ENCODE data around the gene SLCO2A1.
"Not testable (repeated sequence)": the region's sequence is repeated elsewhere in the genome, so short reads cannot be mapped to it uniquely, and the experiment has no call there.

SLCO2A1 gene

DNA sequence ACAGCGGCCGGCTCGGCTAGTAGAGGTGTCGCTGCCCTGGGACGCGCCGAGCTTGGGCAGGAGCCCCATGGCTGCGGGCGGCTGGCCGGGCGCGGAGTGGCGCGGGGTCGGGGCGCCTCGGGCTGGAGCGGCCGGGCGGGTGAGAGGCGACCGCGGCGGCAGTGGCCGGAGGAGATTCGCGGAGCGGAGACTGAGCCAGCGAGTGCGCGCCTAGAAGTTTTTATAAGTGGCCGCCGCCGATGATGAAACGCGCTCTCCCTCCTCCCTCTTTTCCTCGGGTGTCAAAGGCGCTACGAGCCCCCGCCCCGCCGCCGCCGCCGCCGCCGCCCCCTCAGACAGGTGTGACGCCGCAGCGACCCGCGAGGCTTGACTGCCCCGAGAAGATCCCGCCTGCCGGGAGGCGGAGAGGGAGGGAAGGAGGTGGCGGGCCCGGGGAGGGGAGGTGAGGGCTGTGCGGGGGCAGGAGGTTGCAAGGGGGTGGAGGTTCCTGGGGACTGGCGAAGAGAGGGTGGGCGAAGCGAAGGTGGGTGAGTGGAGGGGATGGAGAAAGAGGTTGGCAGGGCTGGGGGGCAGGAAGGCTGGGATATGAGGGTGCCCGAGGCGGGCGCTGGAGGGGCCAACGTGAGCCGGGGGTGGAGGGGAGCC, at the start of gene SLCO2A1:
SLCO2A1 (minus strand) TSS at position 192 of the 645 bp plus-strand sequence; CDS start at position 69, 123 bp downstream.
- DNase-seq (ENCODE audit: low read depth in 3 of 3) = peak in 1 of 3 experiments; percentile 10

DNA sequence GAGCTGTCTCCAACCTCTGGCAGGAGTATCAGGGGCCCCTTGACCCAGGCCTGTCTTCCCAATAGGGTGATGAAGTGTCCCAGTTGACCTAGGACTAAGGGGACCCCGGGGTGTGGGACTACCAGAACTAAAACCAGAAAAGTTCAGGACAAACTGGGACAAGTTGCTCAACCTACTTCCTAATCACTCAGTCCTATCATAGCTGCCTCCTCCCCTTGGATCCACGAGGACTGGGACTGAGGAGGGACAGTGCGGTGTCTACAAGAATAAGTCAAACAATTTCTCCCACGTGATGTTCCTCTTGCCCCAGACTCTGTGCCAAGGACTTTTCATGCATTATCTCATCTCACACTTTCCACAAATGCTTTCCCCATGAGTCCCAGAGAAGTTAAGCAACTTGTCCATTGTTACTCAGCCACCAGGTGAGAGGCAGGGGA, 49.4 kb upstream of the SLCO2A1 start:
- no peak for DNase-seq (ENCODE audit: low read depth in 3 of 3)

DNA sequence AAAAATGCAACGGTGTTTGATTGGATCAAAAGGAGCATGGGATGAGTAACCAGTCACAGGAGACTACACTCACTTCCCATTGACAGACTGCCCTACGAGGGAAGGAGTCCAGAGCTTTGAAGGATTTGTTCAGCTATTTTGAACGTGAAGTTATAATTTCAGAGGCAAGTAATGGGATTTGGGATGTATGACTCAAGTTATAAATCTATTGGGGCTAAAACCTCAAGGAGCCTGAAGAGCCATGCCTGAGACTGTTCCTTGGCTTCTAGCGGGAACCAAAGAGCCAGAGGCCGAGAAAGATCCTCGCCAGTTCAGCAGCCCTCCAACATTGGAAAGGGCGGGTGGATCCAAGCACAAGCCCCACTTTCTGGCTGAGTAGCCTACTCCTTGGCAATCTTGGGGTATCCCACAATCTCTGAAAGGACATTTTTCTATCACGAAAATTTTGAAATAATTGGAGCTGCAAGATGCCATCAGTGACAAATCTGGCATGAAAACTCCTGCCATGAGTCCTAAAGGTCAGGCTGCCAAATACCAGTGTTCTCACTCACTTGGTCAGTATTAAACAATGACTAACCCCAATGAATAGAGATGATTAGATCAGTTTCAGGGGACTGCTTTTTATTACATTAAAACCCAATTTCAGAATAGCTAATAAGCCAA, 48.6 kb upstream of the SLCO2A1 start:
- DNase-seq (ENCODE audit: low read depth in 3 of 3) = no peak

DNA sequence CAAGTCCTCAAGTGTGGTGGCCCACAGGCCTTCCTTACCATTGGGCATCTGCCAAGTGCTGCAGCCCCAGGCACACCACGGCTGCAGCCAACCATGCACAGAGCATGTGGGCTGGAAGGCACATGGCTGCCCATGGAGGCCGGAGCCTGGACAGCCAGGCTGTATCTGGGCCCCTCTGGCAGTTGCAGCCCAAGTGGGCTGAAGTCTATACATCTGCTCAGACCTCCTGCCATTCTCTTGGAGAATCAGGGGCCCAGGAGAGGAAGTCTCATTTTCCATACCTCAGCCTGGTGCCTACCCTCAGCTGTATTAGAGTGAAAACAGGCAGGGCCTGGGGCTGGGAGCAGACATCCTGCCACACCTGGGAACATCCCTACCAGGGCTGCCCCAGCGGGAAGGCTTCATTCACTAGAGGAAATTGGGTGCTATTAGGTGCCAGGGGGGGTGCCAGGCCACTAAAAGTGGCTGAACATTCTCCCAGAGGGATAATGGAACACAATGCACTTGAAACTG, 48.0 kb upstream of the SLCO2A1 start:
- no peak for DNase-seq (ENCODE audit: low read depth in 3 of 3)

DNA sequence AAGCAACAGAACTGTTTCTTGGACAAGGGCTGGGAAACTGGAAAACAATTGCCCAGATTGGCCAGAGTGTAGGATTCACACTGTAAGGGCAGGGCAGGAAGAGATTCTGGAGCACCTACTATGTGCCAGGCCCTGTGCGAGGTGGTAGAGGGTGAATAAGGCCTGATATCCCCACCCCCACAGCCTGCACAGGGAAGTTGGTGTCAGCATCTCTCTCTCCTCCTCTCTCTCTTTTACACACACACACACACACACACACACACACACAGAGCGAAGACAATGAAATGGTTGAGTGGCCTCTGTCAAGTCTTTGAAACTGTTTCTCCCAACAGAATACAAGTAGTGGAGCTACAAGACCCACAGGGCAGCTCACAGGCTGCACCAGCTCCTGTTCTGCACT, 47.1 kb upstream of the SLCO2A1 start:
- DNase-seq (ENCODE audit: low read depth in 3 of 3) = no peak

DNA sequence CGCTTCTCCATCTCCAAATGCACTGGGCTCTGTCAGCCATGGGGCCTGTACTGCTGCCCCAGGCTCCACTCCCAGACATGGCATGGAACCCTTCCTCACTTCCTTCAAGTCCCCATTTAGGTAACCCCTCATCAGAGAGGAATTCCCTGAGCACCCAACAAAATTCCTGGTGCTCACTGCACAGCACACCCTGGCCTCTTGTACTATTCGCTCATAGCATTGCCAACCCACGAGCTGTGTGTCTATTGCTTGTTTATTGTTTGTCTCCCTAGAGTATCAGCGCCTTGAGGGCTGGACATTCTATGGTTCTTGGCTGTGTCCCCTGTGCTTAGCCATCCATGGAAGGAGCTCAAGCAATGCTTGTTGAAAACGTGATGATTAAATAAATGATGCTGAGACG, 46.1 kb upstream of the SLCO2A1 start:
- DNase-seq (ENCODE audit: low read depth in 3 of 3) = no peak

DNA sequence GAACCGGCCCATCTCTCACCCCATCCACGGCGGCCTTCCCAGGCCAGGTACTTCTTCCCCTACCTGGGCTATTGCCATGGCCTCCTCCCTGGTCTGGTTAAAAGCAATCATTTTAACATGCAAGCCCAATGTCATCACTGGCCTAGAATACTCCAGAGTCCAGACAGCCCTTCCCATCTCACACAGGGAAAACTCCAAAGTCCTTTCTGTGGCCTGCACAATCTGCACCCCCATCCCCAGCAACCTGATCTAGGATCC, 45.8 kb upstream of the SLCO2A1 start:
- DNase-seq (ENCODE audit: low read depth in 3 of 3) = no peak

DNA sequence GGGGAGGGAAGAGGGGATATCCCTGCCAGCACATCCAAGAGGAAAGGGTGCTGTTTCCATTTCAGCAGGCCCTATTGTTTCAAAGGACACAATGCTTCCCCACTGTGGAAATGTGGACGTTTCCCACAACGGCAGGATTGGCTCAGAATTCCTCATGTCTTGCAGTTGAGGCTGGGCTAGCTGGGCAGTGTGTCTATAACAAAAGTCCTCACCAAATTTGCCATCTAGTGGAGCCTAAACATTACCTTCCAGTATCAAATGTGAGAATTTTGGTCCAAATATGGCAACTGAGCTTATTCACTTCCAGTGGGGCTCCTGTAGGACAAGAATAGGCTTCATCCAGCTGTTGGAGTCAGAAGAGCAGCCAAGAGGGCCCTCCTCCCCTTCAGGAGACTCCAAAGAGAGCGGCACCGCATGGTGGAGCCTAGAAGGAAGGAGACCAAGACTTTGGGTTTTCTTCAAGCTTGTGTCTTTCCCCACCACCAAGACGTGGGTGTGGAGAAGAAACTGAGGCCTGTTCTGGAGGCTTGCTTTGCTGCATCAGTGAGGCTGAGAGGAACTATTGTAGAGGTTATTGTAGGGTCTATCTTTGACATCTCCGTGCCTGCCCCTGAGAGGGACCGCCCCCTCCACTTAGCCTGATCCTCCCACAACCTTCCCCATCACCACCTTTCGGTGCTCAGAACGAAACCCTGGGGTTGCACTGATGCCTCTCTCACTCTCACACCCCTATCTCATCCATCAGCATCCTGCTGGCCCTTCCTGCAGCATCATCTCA, 45.3 kb upstream of the SLCO2A1 start:
- DNase-seq (ENCODE audit: low read depth in 3 of 3) = no peak

DNA sequence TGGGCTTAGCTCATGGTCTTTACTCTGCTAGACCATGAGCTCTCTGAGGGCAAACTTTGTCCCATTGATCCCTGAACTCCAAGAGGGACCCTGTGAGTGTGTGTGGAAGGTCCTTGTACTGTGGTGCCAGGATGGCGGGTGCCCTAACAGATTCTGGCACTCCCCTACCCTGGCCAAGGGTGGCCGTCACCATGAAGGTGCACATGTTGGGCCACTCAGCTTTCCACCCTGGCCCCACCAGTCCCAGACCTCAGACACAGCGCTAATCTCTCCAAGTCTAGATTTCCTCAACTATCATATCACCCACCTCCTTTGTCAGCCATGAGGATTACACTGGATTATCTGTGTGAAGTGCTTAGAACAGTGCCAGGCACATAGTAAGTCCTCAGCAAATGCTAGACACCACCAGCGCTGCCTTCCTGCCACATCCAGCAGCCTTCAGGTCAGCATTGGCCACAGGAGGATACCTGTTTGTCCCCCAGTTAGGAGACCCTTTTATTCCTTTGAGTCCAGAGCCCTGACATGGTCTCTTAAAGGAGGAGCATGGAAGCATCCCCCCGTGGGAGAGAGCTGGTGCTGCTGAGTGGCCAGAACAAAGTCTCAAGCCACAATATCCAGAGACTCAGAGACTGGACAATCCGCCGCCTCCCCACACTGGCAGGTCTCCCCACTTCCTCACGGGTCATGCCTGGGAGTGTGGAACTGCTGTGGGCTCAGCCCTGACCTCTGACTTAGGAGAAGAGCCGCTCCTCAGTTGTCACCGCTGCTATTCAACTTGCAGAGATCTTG, 44.5 kb upstream of the SLCO2A1 start:
- no peak for DNase-seq (ENCODE audit: low read depth in 3 of 3)

DNA sequence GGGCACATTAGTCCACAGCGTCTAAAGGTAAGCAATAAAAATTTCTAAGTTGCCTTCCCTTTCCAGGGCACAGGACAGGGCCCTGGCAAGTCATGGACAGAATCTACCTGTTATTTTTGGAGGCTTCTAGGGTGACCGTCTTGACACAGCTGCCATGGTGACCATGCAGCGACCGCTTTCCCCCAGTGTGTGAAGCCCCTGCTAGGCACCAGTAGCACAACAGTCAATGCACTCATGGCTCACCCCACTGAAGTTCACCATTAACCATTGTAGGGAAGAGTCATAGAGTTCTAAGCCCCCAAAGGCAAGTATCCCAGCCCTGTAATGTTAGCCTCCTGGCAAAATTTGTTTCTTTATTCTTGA, 43.8 kb upstream of the SLCO2A1 start:
- no peak for DNase-seq (ENCODE audit: low read depth in 3 of 3)

DNA sequence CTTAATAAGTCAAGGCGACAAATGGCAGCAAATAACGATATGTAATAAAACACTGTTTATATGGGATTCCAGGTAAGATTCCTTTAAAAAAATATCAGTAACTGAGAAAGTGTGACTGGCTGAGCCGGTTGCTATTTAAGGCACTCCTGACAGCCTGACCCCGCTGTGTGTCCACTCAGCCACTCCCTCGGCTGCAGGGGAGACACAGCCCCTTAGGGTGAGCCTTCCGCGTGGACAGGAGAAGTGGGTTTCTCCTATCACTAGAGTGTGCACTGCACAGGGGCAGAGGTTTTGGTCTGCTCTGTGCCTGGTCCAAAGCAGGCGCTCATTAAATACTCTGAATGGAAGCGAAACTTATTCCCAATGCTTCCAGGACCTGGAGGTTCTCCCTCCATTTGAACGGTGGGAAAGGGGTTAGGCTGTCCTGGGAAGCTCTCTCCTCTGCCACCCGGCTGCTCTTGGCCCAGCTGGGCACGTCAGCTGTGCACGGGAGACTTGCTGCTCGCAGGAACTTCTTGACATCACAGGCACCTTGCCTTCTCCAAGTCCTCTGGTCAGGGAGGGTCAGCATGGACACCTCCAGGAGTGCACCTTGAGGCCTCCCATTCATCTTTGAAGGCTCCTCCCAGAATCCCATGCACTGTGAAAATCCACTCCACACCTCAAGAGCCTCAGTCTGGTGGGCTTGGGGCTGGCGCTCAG, 43.3 kb upstream of the SLCO2A1 start:
- no peak for DNase-seq (ENCODE audit: low read depth in 3 of 3)

DNA sequence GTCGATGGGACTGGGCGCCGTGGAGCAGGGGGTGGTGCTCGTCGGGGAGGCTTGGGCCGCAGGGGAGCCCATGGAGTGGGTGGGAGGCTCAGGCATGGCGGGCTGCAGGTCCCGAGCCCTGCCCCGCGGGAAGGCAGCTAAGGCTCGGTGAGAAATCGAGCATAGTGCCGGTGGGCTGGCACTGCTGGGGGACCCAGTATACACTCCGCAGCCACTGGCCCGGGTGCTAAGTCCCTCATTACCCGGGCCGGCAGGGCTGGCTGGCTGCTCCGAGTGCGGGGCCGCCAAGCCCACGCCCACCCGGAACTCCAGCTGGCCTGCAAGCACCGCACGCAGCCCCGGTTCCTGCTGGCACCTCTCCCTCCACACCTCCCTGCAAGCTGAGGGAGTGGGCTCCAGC, 40.6 kb upstream of the SLCO2A1 start:
- not testable (repeated sequence) for DNase-seq (ENCODE audit: low read depth in 3 of 3)

DNA sequence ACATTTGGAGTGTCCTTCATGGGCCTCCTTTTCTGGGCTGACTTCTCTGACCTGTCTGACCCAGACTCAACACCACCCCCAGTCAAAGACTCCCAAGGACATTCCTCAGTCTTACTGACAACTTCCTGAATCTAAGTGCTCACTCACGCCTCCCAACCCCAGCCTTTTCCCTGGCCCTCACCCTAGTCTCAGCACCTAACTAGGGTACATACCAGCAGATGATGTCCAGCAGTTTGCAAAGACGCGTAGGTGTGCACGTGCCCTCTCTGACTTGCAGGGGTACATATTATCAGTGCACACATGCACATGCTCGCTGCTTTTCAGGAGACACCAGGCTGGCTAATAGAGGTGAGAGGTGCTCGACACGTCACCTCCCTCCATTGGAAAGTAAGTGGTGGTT, 38.7 kb upstream of the SLCO2A1 start:
- DNase-seq (ENCODE audit: low read depth in 3 of 3) = no peak

DNA sequence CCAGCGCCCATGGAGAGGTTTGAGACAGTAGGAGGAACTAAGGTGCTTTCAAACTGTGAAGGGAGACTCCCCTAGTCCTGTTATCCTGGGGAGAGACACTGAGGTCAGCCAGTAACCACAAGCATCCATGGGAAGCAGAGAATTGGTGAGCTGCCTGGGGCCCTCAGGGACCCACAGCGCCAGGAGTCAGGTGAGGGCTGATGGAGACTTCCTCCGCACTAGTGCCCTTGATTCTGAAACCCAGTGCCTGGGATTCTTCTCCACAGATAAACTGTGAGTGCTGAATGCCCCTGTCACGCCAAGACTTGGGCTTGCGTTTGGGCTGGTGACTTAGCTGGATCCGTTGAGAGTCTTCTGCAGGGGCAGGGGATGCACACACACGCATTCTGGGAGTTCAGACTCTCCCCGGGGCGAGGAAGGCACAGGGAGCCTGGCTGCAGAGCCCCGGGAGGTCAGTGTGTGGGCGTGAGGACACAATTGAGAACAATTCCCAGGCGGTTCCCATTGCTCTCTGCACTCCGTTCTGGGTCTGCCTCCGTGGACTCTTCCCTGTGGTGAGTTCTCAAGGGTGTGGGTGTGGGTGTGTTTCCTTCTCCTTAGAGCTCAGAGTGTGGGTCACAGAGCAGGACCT, 37.9 kb upstream of the SLCO2A1 start:
- DNase-seq (ENCODE audit: low read depth in 3 of 3) = no peak

DNA sequence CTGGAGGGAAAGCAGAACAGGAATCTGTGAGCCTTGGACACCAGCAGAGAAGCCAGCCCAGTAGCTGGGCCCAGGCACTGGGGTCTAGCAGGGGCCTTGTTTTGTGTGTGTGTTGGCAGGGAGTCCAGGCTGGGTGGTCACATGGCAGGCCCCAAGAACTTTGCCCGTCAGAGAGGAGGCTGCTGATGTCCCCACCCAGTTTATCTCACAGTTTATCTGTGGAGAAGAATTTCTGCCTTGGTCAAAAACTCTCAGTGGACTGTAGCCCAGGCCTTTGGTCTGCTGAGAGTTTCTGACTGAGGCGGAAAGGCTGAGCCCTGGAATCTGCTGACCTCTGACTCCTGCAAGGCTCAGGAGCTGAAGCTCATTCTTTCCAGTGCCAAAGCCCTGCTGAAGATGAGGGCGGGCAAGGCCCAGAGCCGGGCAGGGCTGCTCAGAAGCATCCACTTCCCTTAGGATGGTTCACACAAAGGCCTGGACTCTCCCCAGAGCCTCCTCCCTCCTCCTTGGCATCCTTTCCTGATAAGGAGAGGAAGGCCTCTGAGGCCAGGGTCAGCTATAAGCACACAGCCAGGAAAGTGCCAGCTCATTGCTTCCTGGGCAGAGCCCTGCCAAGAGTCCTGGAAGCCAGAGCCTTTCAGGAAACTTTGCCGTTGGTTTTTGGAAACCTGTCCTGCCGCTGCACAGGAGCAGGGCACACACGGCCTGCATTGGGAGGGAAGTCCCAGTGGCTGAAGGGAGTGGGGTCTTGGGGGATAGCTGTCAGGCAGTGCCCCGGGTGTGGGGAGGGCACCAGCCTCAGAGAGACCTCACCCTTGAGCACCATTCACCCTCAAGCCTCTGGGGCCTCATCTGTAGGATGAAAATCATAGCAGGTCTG, 37.2 kb upstream of the SLCO2A1 start:
- no peak for DNase-seq (ENCODE audit: low read depth in 3 of 3)

DNA sequence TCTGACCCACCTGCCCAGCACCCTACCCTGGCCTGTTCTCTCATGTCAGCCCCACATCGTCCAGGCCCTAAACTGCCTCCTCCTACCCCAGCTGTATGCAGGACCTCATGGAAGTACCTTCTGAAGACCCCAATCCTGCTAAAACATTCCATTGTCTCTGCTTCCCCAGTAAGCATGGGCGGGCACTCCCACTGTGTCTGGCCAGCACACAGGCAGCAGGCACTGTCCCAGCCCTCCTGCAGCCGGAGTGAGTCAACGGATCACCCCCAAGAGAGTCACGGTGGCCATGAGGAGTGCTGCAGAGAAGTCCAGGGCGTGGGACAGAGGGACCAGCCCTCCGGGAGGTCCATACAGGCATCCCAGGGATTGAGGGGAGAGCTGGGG, 36.4 kb upstream of the SLCO2A1 start:
- no peak for DNase-seq (ENCODE audit: low read depth in 3 of 3)

DNA sequence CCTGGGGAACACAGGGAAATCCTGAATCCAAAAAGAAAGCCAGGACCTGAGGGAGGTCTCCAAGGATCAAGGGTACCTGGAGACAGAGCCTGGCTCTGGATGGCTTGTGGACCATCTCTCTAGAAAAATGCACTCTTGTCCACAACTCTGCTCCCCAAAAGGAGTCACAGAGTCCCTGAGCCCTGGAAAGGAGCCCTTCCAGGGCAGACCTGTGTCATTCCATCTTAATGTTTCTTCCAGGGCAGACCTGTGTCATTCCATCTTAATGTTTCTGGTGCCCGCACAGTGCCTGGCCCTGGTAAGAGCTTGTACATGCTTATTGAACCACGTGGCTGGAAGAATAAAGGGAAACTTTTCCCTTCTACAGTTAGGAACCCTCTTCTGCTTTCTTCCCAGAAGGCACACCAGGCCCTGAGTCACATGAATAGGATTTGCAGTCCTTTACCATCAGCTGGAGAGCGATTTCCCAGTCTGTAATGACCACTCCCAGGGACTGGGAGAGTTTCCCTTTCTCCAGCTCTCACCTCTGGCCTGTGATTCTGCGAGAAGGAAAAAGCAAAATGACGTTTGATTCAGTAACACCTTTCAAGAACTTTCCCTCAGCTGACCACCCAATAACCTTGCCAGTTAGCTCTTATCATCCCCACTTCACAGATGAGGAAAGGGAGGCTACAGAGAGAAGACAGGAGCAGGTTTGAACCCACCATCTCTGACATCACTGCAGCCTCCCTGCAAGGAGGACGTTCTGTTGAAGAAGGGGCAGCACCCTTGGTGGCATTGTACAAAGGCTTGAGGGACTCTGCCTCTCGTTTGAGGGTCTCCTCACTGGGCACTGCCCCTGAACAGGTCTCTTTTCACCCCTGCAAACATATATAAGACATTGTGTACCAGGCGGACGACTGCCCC, 35.8 kb upstream of the SLCO2A1 start:
- DNase-seq (ENCODE audit: low read depth in 3 of 3) = no peak

DNA sequence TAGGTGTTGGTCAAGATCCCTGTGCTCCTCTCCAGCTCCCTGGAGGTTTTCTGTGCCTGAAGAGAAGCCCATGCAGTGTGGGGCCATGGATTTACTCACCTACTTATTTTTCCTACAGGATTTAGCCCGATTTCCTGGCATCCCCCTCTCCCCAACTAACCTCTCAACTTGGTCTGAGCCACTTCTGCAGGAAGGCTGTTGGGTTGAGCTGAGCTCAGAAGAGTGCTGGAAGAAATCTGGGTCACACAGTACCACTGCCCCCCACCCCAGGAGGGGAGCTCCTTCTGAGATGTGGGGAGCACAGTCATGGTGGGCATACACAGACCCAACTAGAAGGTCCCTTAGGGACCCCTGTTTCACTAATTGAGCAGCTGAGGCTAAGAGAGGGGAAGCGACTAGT, 34.4 kb upstream of the SLCO2A1 start:
- DNase-seq (ENCODE audit: low read depth in 3 of 3) = no peak

DNA sequence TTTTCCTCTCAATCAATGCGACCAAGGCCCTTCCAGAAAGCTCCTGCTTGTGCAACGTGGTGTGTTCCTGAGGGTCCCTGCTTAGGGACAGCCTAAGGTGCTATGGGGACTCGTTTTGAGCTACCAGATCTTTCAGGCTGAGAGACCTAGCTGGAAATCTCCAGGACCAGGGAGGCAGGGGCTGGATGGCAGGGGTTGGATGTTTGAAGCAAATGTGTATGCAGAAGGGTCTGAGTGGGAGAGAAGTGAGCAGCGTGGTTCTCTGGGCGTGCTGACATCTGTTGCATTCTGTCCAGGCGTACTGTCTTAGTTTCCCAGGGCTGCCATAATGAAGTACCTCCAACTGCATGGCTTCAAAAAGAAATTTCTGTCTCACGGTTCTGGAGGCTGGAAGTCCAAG, 31.7 kb upstream of the SLCO2A1 start:
- DNase-seq (ENCODE audit: low read depth in 3 of 3) = no peak

All from stimulated activated CD4-positive, alpha-beta T cell treated with anti-CD3 and anti-CD28 coated beads, TNF-alpha, amount 100 ng/mL, for 24 hours (primary cell).